Measurements from ENCODE around the gene NCOR1.

The NCOR1 gene

DNA sequence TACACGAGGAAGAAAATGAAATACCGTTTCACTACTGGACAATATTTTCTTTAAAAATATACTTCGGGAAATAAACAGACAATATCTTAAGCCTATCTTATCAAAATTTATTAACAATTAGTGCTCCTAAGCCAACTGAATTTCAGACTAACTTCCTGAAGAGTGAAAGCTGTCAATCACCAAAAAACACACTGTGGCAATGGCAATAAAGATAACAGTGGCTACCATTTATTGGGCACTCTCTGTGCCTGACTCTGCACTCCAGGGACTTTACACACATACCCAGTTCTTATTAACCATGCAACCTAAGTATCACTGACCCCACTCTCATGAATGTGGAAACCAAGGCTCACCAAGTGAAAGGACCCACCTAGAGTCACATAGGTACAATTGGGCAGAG, 83.7 kb downstream of the NCOR1 start:
- no peak overlapping the region for H4K8ac ChIP-seq (ENCODE audit: low read depth, low read length)
- no peak overlapping the region for H2BK120ac ChIP-seq (ENCODE audit: low read depth, low read length)
- H3K4me3 ChIP-seq (ENCODE audit: low read length in 2 of 2), result no peak overlapping the region
- no peak overlapping the region for H3K14ac ChIP-seq (ENCODE audit: low read length)
- no peaks in the 10 kb centered on the region for H3K79me1 ChIP-seq (ENCODE audit: low read depth, low read length)
- H3K18ac ChIP-seq (ENCODE audit: low read length), result no peak overlapping the region
- H2AK5ac ChIP-seq (ENCODE audit: low read depth, low read length), result no peak overlapping the region
- H3K4me1 ChIP-seq (ENCODE audit: control insufficient read depth in 2 of 2, insufficient read depth in 1 of 2, low read depth in 1 of 2, low read length in 2 of 2), result no peaks in the 10 kb centered on the region
- no peak overlapping the region for H2BK5ac ChIP-seq (ENCODE audit: low read length)
- no peak overlapping the region for H3K9ac ChIP-seq (ENCODE audit: low read depth, low read length, poor library complexity)
- H3K4me2 ChIP-seq (ENCODE audit: insufficient read depth, low read length, poor library complexity, severe bottlenecking), result no peak overlapping the region
- H3K27ac ChIP-seq (replicated peaks; ENCODE audit: low read length), result no peak overlapping the region
- no CpG with 5 or more reads among the region's 3 CpGs for WGBS, 2 donors (ENCODE audit: extremely low coverage in 2 of 2, insufficient read length in 2 of 2, insufficient replicate concordance in 1 of 2)
- H2BK12ac ChIP-seq (ENCODE audit: low read length), result no peak overlapping the region
- no peak overlapping the region for H2AFZ ChIP-seq (ENCODE audit: low read length)
- H3K9me3 ChIP-seq (replicated peaks in 1 of 2; ENCODE audit: control insufficient read depth in 2 of 2, insufficient read depth in 1 of 2, low read depth in 1 of 2, low read length in 2 of 2), result no peaks in the 10 kb centered on the region
- H2BK15ac ChIP-seq (ENCODE audit: low read length), result no peak overlapping the region
- no peaks in the 10 kb centered on the region for H3K27me3 ChIP-seq (ENCODE audit: control insufficient read depth in 3 of 3, insufficient read depth in 3 of 3, low read depth in 1 of 3, low read length in 3 of 3)
- DNase-seq (ENCODE audit: low spot score), result no peak
- peaks cover 11 to 91% of the 10 kb centered on the region in 2 donors for H3K36me3 ChIP-seq (replicated peaks in 1 of 2; ENCODE audit: control insufficient read depth in 2 of 2, insufficient read depth in 2 of 2, low read length in 2 of 2)
- H4K91ac ChIP-seq (ENCODE audit: low read depth, low read length, poor library complexity), result no peak overlapping the region
- no peak overlapping the region for H3K23ac ChIP-seq (ENCODE audit: low read depth, low read length, poor library complexity)
- no peak overlapping the region for H3K4ac ChIP-seq (ENCODE audit: low read length)

DNA sequence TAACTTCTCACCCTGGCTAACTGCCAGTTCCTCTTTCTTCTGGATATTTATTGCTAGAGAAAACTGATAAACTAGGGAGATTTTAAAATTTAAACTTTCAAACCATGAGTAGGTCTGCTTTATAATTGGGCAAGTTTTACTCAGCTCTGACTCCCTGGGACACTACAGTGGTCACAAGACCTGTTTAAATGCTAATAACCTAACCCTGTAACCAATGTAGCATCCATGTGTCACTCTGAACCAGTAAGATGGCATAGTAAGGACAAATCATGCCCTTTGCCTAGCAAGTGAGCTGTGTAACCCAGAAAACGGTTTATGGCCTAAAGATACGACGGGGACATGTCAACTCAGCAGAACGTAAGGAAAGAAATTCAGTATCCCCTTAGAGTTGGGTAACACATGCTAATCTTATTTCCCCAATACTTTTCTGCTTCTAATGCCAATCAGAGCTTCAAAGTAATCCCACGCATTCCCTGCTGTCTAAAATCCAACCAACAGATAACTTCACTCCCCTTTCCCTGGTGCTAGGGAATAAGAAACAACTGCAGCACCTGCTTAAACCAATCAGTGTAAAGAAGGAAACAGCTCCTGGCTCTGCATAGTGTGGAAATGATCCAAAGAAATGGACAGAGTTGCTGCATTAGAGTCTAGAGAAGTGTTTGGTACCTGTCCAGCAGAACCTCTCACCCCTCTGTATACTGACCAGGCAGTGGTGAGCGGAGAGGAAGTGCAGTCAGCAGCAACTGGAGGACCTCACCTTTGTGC, 85.7 kb downstream of the NCOR1 start:
- Histone ChIP-seq H2BK15ac (ENCODE audit: low read length) (no peak overlapping the region), H3K4me2 (ENCODE audit: insufficient read depth, low read length, poor library complexity, severe bottlenecking) (no peak overlapping the region), H4K91ac (ENCODE audit: low read depth, low read length, poor library complexity) (no peak overlapping the region), H2AFZ (ENCODE audit: low read length) (no peak overlapping the region), H2BK12ac (ENCODE audit: low read length) (no peak overlapping the region), H3K9me3 (replicated peaks in 1 of 2; ENCODE audit: control insufficient read depth in 2 of 2, insufficient read depth in 1 of 2, low read depth in 1 of 2, low read length in 2 of 2) (no peaks in the 10 kb centered on the region), H4K8ac (ENCODE audit: low read depth, low read length) (no peak overlapping the region), H3K18ac (ENCODE audit: low read length) (no peak overlapping the region), H3K79me1 (ENCODE audit: low read depth, low read length) (no peaks in the 10 kb centered on the region), H3K23ac (ENCODE audit: low read depth, low read length, poor library complexity) (no peak overlapping the region), H3K27me3 (ENCODE audit: control insufficient read depth in 3 of 3, insufficient read depth in 3 of 3, low read depth in 1 of 3, low read length in 3 of 3) (no peaks in the 10 kb centered on the region), H3K27ac (replicated peaks; ENCODE audit: low read length) (no peak overlapping the region), H3K4ac (ENCODE audit: low read length) (no peak overlapping the region), H2AK5ac (ENCODE audit: low read depth, low read length) (no peak overlapping the region), H3K14ac (ENCODE audit: low read length) (no peak overlapping the region), H3K9ac (ENCODE audit: low read depth, low read length, poor library complexity) (no peak overlapping the region), H2BK5ac (ENCODE audit: low read length) (no peak overlapping the region), H3K4me3 (ENCODE audit: low read length in 2 of 2) (no peak overlapping the region), H2BK120ac (ENCODE audit: low read depth, low read length) (no peak overlapping the region), H3K36me3 (replicated peaks in 1 of 2; ENCODE audit: control insufficient read depth in 2 of 2, insufficient read depth in 2 of 2, low read length in 2 of 2) (peaks cover 8 to 92% of the 10 kb centered on the region in 2 donors), H3K4me1 (ENCODE audit: control insufficient read depth in 2 of 2, insufficient read depth in 1 of 2, low read depth in 1 of 2, low read length in 2 of 2) (no peaks in the 10 kb centered on the region)
- DNase-seq (ENCODE audit: low spot score), result no peak
- WGBS, 2 donors (ENCODE audit: extremely low coverage in 2 of 2, insufficient read length in 2 of 2, insufficient replicate concordance in 1 of 2), result no CpG with 5 or more reads among the region's 6 CpGs

DNA sequence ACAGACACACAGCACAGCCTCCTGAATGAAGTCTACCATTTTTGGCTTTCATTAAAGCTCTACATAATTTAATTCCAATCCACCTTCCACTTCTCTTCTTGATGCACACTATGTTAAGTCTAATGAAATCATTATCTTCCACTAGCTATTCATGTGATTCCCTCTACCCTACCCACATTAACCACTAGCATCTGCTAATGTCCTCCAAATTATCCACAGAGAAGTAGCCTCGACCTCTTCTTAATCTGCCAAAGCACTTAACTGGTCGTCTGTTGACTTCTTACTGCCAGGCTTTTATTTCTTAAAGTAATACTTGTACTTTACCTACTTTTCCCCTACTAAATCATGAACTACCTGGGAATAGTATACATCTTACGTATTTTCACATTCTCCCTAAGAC, 91.8 kb downstream of the NCOR1 start:
- H3K9ac ChIP-seq (ENCODE audit: low read depth, low read length, poor library complexity), result no peak overlapping the region
- peaks cover 2% of the 10 kb centered on the region for H3K79me1 ChIP-seq (ENCODE audit: low read depth, low read length)
- no peak overlapping the region for H3K18ac ChIP-seq (ENCODE audit: low read length)
- no peaks in the 10 kb centered on the region for H3K27me3 ChIP-seq (ENCODE audit: control insufficient read depth in 3 of 3, insufficient read depth in 3 of 3, low read depth in 1 of 3, low read length in 3 of 3)
- H4K8ac ChIP-seq (ENCODE audit: low read depth, low read length), result no peak overlapping the region
- no peak overlapping the region for H2AK5ac ChIP-seq (ENCODE audit: low read depth, low read length)
- no peak overlapping the region for H2BK5ac ChIP-seq (ENCODE audit: low read length)
- no peaks in the 10 kb centered on the region for H3K9me3 ChIP-seq (replicated peaks in 1 of 2; ENCODE audit: control insufficient read depth in 2 of 2, insufficient read depth in 1 of 2, low read depth in 1 of 2, low read length in 2 of 2)
- H3K36me3 ChIP-seq (replicated peaks in 1 of 2; ENCODE audit: control insufficient read depth in 2 of 2, insufficient read depth in 2 of 2, low read length in 2 of 2), result peaks cover 21 to 94% of the 10 kb centered on the region in 2 donors
- H2BK12ac ChIP-seq (ENCODE audit: low read length), result no peak overlapping the region
- no CpG with 5 or more reads among the region's 3 CpGs for WGBS, 2 donors (ENCODE audit: extremely low coverage in 2 of 2, insufficient read length in 2 of 2, insufficient replicate concordance in 1 of 2)
- no peaks in the 10 kb centered on the region for H3K4me1 ChIP-seq (ENCODE audit: control insufficient read depth in 2 of 2, insufficient read depth in 1 of 2, low read depth in 1 of 2, low read length in 2 of 2)
- H3K4me3 ChIP-seq (ENCODE audit: low read length in 2 of 2), result no peak overlapping the region
- H4K91ac ChIP-seq (ENCODE audit: low read depth, low read length, poor library complexity), result no peak overlapping the region
- H3K4me2 ChIP-seq (ENCODE audit: insufficient read depth, low read length, poor library complexity, severe bottlenecking), result no peak overlapping the region
- H3K23ac ChIP-seq (ENCODE audit: low read depth, low read length, poor library complexity), result no peak overlapping the region
- no peak overlapping the region for H2AFZ ChIP-seq (ENCODE audit: low read length)
- H3K4ac ChIP-seq (ENCODE audit: low read length), result no peak overlapping the region
- no peak overlapping the region for H3K27ac ChIP-seq (replicated peaks; ENCODE audit: low read length)
- H2BK15ac ChIP-seq (ENCODE audit: low read length), result no peak overlapping the region
- no peak for DNase-seq (ENCODE audit: low spot score)
- H3K14ac ChIP-seq (ENCODE audit: low read length), result no peak overlapping the region
- no peak overlapping the region for H2BK120ac ChIP-seq (ENCODE audit: low read depth, low read length)

DNA sequence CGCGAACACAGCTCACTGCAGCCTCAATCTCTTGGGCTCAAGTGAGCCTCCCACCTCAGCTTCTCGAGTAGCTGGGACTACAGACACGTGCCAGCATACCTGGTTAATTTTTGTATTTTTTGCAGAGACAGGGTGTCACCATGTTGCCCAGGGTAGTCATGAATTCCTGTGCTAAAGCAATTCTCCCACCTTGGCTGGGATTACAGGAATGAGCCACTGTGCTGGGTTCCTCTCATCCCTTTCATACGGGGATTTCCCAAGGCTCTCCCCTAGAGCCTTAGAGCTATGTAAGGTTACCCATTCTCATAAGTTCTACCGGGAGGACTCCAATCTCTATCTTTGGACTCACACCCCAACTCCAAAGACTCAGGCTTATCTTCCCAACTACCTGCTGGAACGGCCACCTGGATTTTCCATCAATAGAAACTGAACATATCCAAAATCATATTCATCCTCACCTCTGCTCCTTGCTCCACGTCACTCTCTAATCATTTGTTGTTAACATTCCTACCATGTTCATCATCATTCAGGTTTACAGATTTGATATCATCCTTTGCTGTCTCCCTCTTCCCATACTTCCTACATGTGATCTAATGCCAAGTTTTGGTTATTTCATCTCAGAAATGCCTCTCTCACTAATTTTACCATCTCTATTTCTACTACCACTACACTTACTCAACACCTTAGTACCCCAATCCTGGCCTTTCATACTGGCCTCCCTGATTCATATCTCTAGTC, 92.5 kb downstream of the NCOR1 start:
- Histone ChIP-seq H4K8ac (ENCODE audit: low read depth, low read length) (no peak overlapping the region), H2AK5ac (ENCODE audit: low read depth, low read length) (no peak overlapping the region), H2BK15ac (ENCODE audit: low read length) (no peak overlapping the region), H3K9ac (ENCODE audit: low read depth, low read length, poor library complexity) (no peak overlapping the region), H2AFZ (ENCODE audit: low read length) (no peak overlapping the region), H3K18ac (ENCODE audit: low read length) (no peak overlapping the region), H3K36me3 (replicated peaks in 1 of 2; ENCODE audit: control insufficient read depth in 2 of 2, insufficient read depth in 2 of 2, low read length in 2 of 2) (peaks cover 19 to 94% of the 10 kb centered on the region in 2 donors), H3K14ac (ENCODE audit: low read length) (peak overlapping the region; percentile 21), H3K4ac (ENCODE audit: low read length) (no peak overlapping the region), H2BK5ac (ENCODE audit: low read length) (no peak overlapping the region), H3K4me1 (ENCODE audit: control insufficient read depth in 2 of 2, insufficient read depth in 1 of 2, low read depth in 1 of 2, low read length in 2 of 2) (no peaks in the 10 kb centered on the region), H2BK12ac (ENCODE audit: low read length) (no peak overlapping the region), H4K91ac (ENCODE audit: low read depth, low read length, poor library complexity) (no peak overlapping the region), H3K4me3 (ENCODE audit: low read length in 2 of 2) (no peak overlapping the region), H3K9me3 (replicated peaks in 1 of 2; ENCODE audit: control insufficient read depth in 2 of 2, insufficient read depth in 1 of 2, low read depth in 1 of 2, low read length in 2 of 2) (no peaks in the 10 kb centered on the region), H3K79me1 (ENCODE audit: low read depth, low read length) (peaks cover 2% of the 10 kb centered on the region), H2BK120ac (ENCODE audit: low read depth, low read length) (no peak overlapping the region), H3K23ac (ENCODE audit: low read depth, low read length, poor library complexity) (no peak overlapping the region), H3K4me2 (ENCODE audit: insufficient read depth, low read length, poor library complexity, severe bottlenecking) (no peak overlapping the region), H3K27ac (replicated peaks; ENCODE audit: low read length) (no peak overlapping the region), H3K27me3 (ENCODE audit: control insufficient read depth in 3 of 3, insufficient read depth in 3 of 3, low read depth in 1 of 3, low read length in 3 of 3) (no peaks in the 10 kb centered on the region)
- DNase-seq (ENCODE audit: low spot score), result no peak
- no CpG with 5 or more reads among the region's 8 CpGs for WGBS, 2 donors (ENCODE audit: extremely low coverage in 2 of 2, insufficient read length in 2 of 2, insufficient replicate concordance in 1 of 2)
